Ishikawa (cell line): Measurements from ENCODE around the gene ARHGEF26.

ENCODE experiments used
- CEBPB ChIP-seq: IDR thresholded peaks from 2 replicates; pipeline ENCODE4 v1.6.1; 2012
- CREB1 ChIP-seq: IDR thresholded peaks from 2 replicates; pipeline ENCODE4 v1.6.1; 2012; ENCODE audit warnings: low read depth
- EGR1 ChIP-seq: IDR thresholded peaks from 2 replicates; pipeline ENCODE4 v1.6.1; 2012
- EP300 ChIP-seq: IDR thresholded peaks from 2 replicates; pipeline ENCODE4 v1.6.1; 2012; ENCODE audit warnings: borderline replicate concordance
- FOXM1 ChIP-seq: IDR thresholded peaks from 2 replicates; pipeline ENCODE4 v1.6.1; 2012; ENCODE audit warnings: low read depth, borderline replicate concordance
- MAX ChIP-seq: IDR thresholded peaks from 2 replicates; pipeline ENCODE4 v1.6.1; 2012
- NFIC ChIP-seq: IDR thresholded peaks from 2 replicates; pipeline ENCODE4 v1.6.1; 2012
- RAD21 ChIP-seq: IDR thresholded peaks from 2 replicates; pipeline ENCODE4 v1.6.1; 2012; ENCODE audit warnings: low read depth
- REST ChIP-seq: IDR thresholded peaks from 2 replicates; pipeline ENCODE4 v1.6.1; 2012; ENCODE audit warnings: low read depth, mild to moderate bottlenecking
- TAF1 ChIP-seq: IDR thresholded peaks from 2 replicates; pipeline ENCODE4 v1.6.1; 2012; ENCODE audit warnings: low read depth, mild to moderate bottlenecking
- TCF12 ChIP-seq: IDR thresholded peaks from 2 replicates; pipeline ENCODE4 v1.6.1; 2012; ENCODE audit warnings: low read depth
- TEAD4 ChIP-seq: IDR thresholded peaks from 2 replicates; pipeline ENCODE4 v1.6.1; 2012
- USF1 ChIP-seq: IDR thresholded peaks from 2 replicates; pipeline ENCODE4 v1.6.1; 2012
- YY1 ChIP-seq: IDR thresholded peaks from 2 replicates; pipeline ENCODE4 v1.6.1; 2012; ENCODE audit warnings: low read depth
- ZBTB7A ChIP-seq: IDR thresholded peaks from 2 replicates; pipeline ENCODE4 v1.6.1; 2012; ENCODE audit warnings: low read depth

Gene ARHGEF26

GRCh38 chr3:154177406-154177805 is 56.2 kb downstream of the ARHGEF26 start:
- TF ChIP-seq NFIC (no peak), FOXM1 (no peak), TEAD4 (no peak), EP300 (no peak), USF1 (no peak), TAF1 (no peak), EGR1 (no peak), YY1 (no peak), CREB1 (no peak), MAX (no peak), CEBPB (no peak), TCF12 (no peak), RAD21 (no peak), ZBTB7A (no peak), REST (no peak)

GRCh38 chr3:154178172-154178571 is 57.0 kb downstream of the ARHGEF26 start:
- TF ChIP-seq TCF12 (no peak), TEAD4 (no peak), MAX (no peak), RAD21 (no peak), EGR1 (no peak), CREB1 (no peak), CEBPB (no peak), YY1 (no peak), ZBTB7A (no peak), REST (no peak), NFIC (no peak), TAF1 (no peak), FOXM1 (no peak), USF1 (no peak), EP300 (no peak)

GRCh38 chr3:154180836-154181691 is 59.9 kb downstream of the ARHGEF26 start:
- no peak for TF ChIP-seq MAX
- no peak for TF ChIP-seq NFIC
- no peak for TF ChIP-seq TAF1
- TF ChIP-seq USF1 = no peak
- no peak for TF ChIP-seq RAD21
- TF ChIP-seq CEBPB = no peak
- TF ChIP-seq TEAD4 = no peak
- no peak for TF ChIP-seq YY1
- no peak for TF ChIP-seq EGR1
- TF ChIP-seq TCF12 = no peak
- TF ChIP-seq REST = no peak
- TF ChIP-seq ZBTB7A = no peak
- no peak for TF ChIP-seq FOXM1
- no peak for TF ChIP-seq EP300
- no peak for TF ChIP-seq CREB1
